ENCODE measurements around the gene PIGH. TPM values are rescaled to one million over a fixed set of nuclear protein-coding genes. Genes with fewer than 3 reads are reported as not detected.

Gene PIGH
- total and polyA plus RNA-seq, 2 of the 13 experiments (the other 11 are each of a cell fraction or from before 2014, with no cell fraction given), result 30.0 to 43.5 TPM

GRCh38 chr14:67575684-67576083, 24.4 kb downstream of the PIGH start:
- WGBS (ENCODE audit: low lambda C conversion rate), result 95% methylated on average over 5 of the region's 9 CpGs
- in situ Hi-C loops (cut with HindIII; ENCODE audit: extremely low pct_ligation_motif_present, low pct_unique_long_range_greater_than_20kb), result no loop called here
- CTCF ChIA-PET (ENCODE audit: low intra/inter-chr PET ratio, low total read pairs), result no interaction called here
- Histone ChIP-seq H2AFZ (ENCODE audit: low read length) (no peak overlapping the region), H3K4me3 (replicated peaks in 1 of 3; ENCODE audit: insufficient read depth in 1 of 3, low read depth in 2 of 3, low read length in 3 of 3) (no peak overlapping the region), H3K79me2 (ENCODE audit: insufficient read depth, low read length) (no peaks in the 10 kb centered on the region), H4K20me1 (ENCODE audit: insufficient read depth, low read length) (no peaks in the 10 kb centered on the region), H3K4me2 (ENCODE audit: low read depth, low read length) (no peak overlapping the region), H3K27me3 (ENCODE audit: control insufficient read depth in 1 of 2, insufficient read depth in 2 of 2, low read length in 2 of 2) (no peaks in the 10 kb centered on the region), H3K4me1 (ENCODE audit: insufficient read depth, low read length) (peaks cover 14% of the 10 kb centered on the region), H3K36me3 (replicated peaks in 1 of 2; ENCODE audit: control insufficient read depth in 1 of 2, insufficient read depth in 2 of 2, low read length in 2 of 2) (peaks cover 0 to 3% of the 10 kb centered on the region in 2 experiments; a peak in 1 of 5 replicates), H3K9me3 (ENCODE audit: low read length) (no peaks in the 10 kb centered on the region), H3K9ac (ENCODE audit: insufficient read depth, low read depth, low read length) (no peak overlapping the region), H3K27ac (ENCODE audit: extremely low read length, insufficient read depth, low read length) (no peak overlapping the region)
- intact Hi-C loops (cut with micrococcal nuclease; ENCODE audit: unreplicated experiment), result no loop called here
- ATAC-seq (no peak), DNase-seq (ENCODE audit: low spot score) (no peak), FAIRE-seq (no peak)
- POLR2A ChIA-PET, result no interaction called here
- no TSS peak for BruUV-seq (replicated peaks)
- no peak for TF ChIP-seq EHMT2 (IDR thresholded peaks at IDR 0.05; ENCODE audit: borderline replicate concordance, low read depth, low read length)
- TF ChIP-seq TEAD2 (CRISPR knock-in tag; IDR thresholded peaks at IDR 0.05), result no peak
- TF ChIP-seq HNF4A (CRISPR knock-in tag; IDR thresholded peaks at IDR 0.05), result no peak
- no peak for TF ChIP-seq ZNF276 (CRISPR knock-in tag; IDR thresholded peaks at IDR 0.05; ENCODE audit: low read depth)
- TF ChIP-seq ZNF407 (CRISPR knock-in tag; IDR thresholded peaks at IDR 0.05; ENCODE audit: not compliant biosample characterization), result no peak
- no peak for TF ChIP-seq FOXC1 (CRISPR knock-in tag; IDR thresholded peaks at IDR 0.05; ENCODE audit: borderline replicate concordance)

Data from HepG2 (cell line).